GM06990 (cell line): ENCODE results near the gene SLC25A42.
"Not testable (repeated sequence)": the region's sequence is repeated elsewhere in the genome, so short reads cannot be mapped to it uniquely, and the experiment has no call there.

ENCODE experiments used
- DNase-seq: peaks from one replicate; pipeline ENCODE4 v3.0.0-alpha.2; 2011; ENCODE audit not compliant: insufficient read length; ENCODE audit errors: extremely low read depth
- H3K27me3 ChIP-seq: replicated peaks from 2 replicates; pipeline ENCODE4 v1.6.0; 2011; ENCODE audit warnings: low read length; ENCODE audit not compliant: control insufficient read depth, insufficient read depth
- H3K36me3 ChIP-seq: 2 replicates; pipeline ENCODE4 v1.5.1; 2011; ENCODE audit warnings: low read length; ENCODE audit not compliant: control insufficient read depth, insufficient read depth
- H3K4me3 ChIP-seq: replicated peaks from 2 replicates; pipeline ENCODE4 v1.5.1; 2011; ENCODE audit warnings: low read depth, mild to moderate bottlenecking, control low read depth, low read length
- TF ChIP-seq, protein P1 (sequence below): IDR thresholded peaks from 2 replicates; pipeline ENCODE4 v1.5.1; 2011; ENCODE audit warnings: low read length, control low read depth, mild to moderate bottlenecking, inconsistent platforms; ENCODE audit not compliant: insufficient read depth, poor library complexity, severe bottlenecking

Gene SLC25A42

DNA sequence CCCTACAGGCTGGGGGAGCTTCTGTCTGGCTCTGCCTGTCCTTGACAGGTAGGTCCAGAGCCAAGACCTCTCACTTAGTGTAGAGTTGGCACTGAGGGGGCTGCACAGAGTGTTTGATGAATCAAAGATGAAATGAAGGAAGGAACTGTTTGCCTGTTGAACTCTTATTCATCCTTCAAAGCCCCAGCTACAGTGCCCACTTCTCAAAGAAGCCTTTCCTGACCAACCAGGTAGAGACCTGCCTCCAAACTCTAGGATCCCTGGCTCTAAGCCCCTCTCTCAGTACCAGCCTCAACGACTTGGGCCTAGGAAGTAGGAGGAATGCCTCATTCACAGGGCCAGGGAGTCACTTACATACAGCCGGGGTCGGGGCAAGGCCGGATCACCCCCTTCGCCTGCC, 83.5 kb downstream of the SLC25A42 start:
- TF ChIP-seq, protein P1, sequence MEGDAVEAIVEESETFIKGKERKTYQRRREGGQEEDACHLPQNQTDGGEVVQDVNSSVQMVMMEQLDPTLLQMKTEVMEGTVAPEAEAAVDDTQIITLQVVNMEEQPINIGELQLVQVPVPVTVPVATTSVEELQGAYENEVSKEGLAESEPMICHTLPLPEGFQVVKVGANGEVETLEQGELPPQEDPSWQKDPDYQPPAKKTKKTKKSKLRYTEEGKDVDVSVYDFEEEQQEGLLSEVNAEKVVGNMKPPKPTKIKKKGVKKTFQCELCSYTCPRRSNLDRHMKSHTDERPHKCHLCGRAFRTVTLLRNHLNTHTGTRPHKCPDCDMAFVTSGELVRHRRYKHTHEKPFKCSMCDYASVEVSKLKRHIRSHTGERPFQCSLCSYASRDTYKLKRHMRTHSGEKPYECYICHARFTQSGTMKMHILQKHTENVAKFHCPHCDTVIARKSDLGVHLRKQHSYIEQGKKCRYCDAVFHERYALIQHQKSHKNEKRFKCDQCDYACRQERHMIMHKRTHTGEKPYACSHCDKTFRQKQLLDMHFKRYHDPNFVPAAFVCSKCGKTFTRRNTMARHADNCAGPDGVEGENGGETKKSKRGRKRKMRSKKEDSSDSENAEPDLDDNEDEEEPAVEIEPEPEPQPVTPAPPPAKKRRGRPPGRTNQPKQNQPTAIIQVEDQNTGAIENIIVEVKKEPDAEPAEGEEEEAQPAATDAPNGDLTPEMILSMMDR, result no peak
- Histone ChIP-seq H3K36me3 (peaks cover 13% of the 10 kb centered on the region), H3K4me3 (no peak overlapping the region), H3K27me3 (no peaks in the 10 kb centered on the region)
- DNase-seq, result no peak

DNA sequence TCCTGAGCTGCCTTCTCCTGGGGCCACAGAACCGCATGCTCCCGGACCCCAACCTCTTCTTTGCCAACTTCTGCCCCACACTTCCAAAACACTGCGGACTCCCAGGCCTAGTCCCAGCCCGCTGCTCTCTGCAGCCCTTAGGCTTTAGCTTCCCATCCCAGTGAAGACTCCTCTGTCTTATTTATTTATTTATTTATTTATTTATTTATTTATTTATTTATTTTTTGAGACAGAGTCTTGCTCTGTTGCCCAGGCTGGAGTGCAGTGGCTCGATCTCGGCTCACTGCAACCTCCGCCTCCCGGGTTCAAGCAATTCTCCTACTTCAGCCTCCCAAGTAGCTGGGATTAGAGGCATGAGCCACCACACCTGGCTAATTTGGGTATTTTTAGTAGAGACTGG, 84.7 kb downstream of the SLC25A42 start:
- H3K36me3 ChIP-seq, result peaks cover 13% of the 10 kb centered on the region
- DNase-seq, result not testable (repeated sequence)

DNA sequence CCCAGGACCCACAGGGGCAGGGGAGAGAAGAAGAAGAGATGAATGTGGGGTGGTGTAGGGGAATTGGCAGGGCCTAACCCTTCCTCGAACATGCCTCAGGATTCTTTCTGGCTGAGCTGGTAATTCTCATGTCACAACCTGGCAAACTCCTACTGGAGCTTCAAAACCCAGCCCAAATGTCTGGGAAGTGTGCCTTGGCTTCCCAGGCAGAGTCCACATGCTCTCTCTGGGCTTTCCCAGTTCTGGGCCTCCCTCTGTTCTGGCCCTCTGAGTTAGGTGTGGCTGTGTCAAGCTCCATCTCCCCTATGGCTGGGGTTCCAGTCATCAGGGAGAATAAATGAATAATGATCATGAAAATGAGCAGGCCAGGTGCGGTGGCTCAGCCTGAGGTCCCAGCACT, 85.6 kb downstream of the SLC25A42 start:
- no peak overlapping the region for H3K4me3 ChIP-seq
- no peak for DNase-seq
- TF ChIP-seq, protein P1, result no peak
- peaks cover 13% of the 10 kb centered on the region for H3K36me3 ChIP-seq
- H3K27me3 ChIP-seq, result no peaks in the 10 kb centered on the region

More for the DNA sequence above, 84.7 kb downstream of the SLC25A42 start:
- not testable (repeated sequence) for H3K27me3 ChIP-seq, H3K4me3 ChIP-seq

DNA sequence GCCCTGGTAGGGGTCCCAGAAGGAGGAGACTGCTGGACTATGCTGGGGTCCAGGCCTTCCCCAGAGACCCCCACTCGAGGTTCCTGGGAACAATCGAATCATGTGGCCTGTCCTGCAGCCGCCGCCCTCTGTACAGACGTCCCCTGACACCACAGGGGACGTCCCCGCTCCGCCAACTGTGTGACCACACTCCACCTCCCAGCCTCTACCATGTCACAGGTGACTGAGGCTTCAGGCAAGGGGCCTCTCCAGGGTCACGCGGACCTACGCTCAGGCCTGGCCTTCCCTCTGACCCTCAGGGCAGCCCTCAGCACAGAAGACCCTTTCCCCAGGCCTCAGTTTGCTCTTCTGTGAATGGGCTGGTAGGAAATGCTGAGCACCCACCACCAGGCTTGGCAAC, 87.6 kb downstream of the SLC25A42 start:
- H3K4me3 ChIP-seq, result no peak overlapping the region
- no peak for DNase-seq
- TF ChIP-seq, protein P1, result no peak
- peaks cover 13% of the 10 kb centered on the region for H3K36me3 ChIP-seq
- no peaks in the 10 kb centered on the region for H3K27me3 ChIP-seq

DNA sequence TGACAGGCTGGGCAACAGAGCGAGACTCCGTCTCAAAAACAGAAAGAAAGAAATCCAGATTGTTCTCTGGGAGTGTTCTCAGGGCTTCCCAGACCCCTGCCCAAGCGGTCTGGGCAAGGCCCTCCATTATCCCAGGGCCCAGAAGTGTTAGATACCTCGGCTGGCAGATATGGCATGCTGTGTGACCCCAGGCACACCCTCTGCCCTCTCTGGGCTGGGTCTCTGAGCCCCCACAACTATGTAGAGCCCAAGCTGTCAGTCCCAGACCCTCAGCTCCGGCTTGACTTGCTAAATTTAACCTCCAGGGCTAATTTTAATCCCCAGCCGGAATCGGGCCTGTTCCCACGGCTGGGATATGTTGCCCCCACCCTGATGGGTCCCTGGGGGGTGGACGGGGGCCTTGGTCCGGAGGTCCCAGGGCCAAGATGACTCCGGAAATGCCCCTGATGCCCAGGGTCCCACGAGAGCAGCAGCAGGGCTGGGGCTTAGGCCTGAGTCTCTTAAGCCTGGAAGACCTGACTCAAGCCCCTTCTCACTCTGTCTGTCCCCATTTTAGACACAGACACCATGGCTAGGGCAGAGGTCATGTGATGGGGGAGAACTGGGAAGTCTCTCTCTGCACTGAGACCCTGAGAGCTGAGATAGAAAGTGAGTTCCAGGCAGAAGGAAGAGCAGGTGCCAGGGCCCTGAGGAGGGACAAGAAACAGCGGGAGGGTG, 89.0 kb downstream of the SLC25A42 start:
- TF ChIP-seq, protein P1, result no peak
- peaks cover 4% of the 10 kb centered on the region for H3K36me3 ChIP-seq
- H3K4me3 ChIP-seq, result no peak overlapping the region
- no peaks in the 10 kb centered on the region for H3K27me3 ChIP-seq
- no peak for DNase-seq

DNA sequence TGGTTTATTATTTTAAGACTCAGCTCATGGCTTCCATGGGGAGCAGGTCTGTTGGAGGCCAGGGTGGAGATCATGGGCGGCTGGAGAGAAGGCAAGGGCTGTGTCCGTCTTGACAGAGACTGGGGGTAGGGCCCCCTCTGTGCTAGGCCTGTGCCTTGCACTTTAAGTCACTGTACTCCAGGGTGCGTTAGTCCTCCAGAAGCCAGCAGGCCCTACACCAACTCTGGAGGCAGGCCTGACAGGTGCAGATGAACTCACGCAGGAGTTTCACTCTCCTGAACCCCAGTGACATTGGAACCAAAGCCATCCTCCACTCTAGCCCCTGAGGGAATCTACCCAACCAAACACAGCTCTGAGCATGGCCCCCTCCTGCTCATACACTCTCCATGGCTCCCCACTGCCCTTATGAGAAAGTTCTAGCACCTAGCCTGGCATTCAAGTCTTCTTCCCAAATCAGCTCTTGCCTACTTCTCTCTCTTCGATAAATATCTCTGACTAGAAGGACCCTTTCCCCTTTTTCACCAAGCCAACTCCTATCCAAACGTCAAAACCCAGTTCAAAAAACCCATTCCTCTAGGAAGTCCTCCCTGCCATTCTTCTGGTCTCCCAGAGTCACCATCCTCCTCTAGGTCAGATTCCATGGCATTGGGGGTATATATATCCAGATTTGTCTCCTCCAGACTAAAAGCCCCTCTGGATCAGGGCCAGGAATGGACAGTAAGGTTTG, 91.1 kb downstream of the SLC25A42 start:
- Histone ChIP-seq H3K27me3 (no peaks in the 10 kb centered on the region), H3K36me3 (no peaks in the 10 kb centered on the region; the same call in none of the 2 replicates), H3K4me3 (no peak overlapping the region)
- no peak for DNase-seq
- TF ChIP-seq, protein P1, result no peak
